Gastrocnemius medialis (tissue), 4 donors: ENCODE data around the gene LSAMP.

Source experiments
- POLR2A ChIP-seq, 2 donors: fragments of 450-650 bp; IDR thresholded peaks; one replicate each; pipeline ENCODE4 v1.6.1; 2017; ENCODE audit warnings: antibody characterized with exemption in 2 of 2, mild to moderate bottlenecking in 2 of 2, moderate library complexity in 2 of 2
- TF ChIP-seq, protein P1 (sequence below), 5 experiments: fragments of 450-650 bp in 3 of 5; fragments of 200-600 bp in 2 of 5; sonication (generic) in 2 of 5; IDR thresholded peaks in 4 of 5; conservative IDR thresholded peaks in 1 of 5; 1 replicate in 4 of 5; 2 replicates in 1 of 5; pipeline ENCODE4 v1.5.1; 2016 to 2019; ENCODE audit warnings: antibody characterized with exemption in 5 of 5, mild to moderate bottlenecking in 3 of 5, moderate library complexity in 3 of 5

DNA sequence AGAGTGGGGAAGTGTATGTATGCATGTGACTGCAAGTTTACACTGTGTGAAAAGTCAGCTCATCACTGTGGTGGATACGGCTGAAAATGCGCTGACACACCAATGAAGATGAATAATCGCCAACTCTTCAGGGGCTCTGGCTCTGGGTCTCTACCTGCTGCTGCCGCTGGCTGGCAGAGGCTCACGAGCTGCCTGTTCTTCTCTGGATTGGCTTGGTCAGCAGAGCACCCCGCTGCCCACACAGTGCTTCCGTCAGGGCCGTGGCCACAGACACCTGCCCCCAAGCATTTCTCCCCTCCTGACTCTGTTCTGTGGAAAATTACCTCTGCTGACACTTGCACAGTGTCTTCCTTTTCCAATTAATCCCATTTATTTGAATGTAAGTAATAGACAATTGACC is 606.5 kb downstream of the LSAMP start:
- TF ChIP-seq, protein P1, sequence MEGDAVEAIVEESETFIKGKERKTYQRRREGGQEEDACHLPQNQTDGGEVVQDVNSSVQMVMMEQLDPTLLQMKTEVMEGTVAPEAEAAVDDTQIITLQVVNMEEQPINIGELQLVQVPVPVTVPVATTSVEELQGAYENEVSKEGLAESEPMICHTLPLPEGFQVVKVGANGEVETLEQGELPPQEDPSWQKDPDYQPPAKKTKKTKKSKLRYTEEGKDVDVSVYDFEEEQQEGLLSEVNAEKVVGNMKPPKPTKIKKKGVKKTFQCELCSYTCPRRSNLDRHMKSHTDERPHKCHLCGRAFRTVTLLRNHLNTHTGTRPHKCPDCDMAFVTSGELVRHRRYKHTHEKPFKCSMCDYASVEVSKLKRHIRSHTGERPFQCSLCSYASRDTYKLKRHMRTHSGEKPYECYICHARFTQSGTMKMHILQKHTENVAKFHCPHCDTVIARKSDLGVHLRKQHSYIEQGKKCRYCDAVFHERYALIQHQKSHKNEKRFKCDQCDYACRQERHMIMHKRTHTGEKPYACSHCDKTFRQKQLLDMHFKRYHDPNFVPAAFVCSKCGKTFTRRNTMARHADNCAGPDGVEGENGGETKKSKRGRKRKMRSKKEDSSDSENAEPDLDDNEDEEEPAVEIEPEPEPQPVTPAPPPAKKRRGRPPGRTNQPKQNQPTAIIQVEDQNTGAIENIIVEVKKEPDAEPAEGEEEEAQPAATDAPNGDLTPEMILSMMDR (IDR thresholded peaks at IDR 0.05 in 4 of 5, conservative IDR thresholded peaks at IDR 0.05 in 1 of 5) = no peak
- no peak for TF ChIP-seq POLR2A (IDR thresholded peaks at IDR 0.05)
